Vagina (tissue), 2 donors: ENCODE measurements around the gene CERS5. TPM values are rescaled to one million over a fixed set of nuclear protein-coding genes. Genes with fewer than 3 reads are reported as not detected.

Source experiments
- DNase-seq, 2 donors: peaks; one replicate each; pipeline ENCODE4 v3.0.0-alpha.2; 2017; ENCODE audit errors: extremely low spot score in 2 of 2
- H3K27ac ChIP-seq: fragments of 200-600 bp; sonication (generic); one replicate; pipeline ENCODE4 v1.5.1; 2019
- H3K27me3 ChIP-seq: fragments of 200-600 bp; sonication (generic); one replicate; pipeline ENCODE4 v1.5.1; 2019
- H3K36me3 ChIP-seq, 2 donors: fragments of 200-600 bp; sonication (generic); one replicate each; pipeline ENCODE4 v1.5.1; 2017 to 2019
- H3K4me1 ChIP-seq: fragments of 200-600 bp; sonication (generic); one replicate; pipeline ENCODE4 v1.5.1; 2019
- H3K4me3 ChIP-seq, 2 donors: fragments of 200-600 bp; sonication (generic); 1 replicate in 1 of 2; 2 replicates in 1 of 2; pipeline ENCODE4 v1.5.1; 2016 to 2019
- H3K9me3 ChIP-seq: fragments of 200-600 bp; sonication (generic); one replicate; pipeline ENCODE4 v1.5.1; 2019
- POLR2A ChIP-seq, 2 donors: fragments of 450-650 bp; IDR thresholded peaks; one replicate each; pipeline ENCODE4 v1.6.1; 2017; ENCODE audit warnings: antibody characterized with exemption in 2 of 2, mild to moderate bottlenecking in 2 of 2, moderate library complexity in 2 of 2
- POLR2AphosphoS5 ChIP-seq, 2 donors: sonication (generic); formaldehyde crosslinking; IDR thresholded peaks; one replicate each; pipeline ENCODE4 v1.9.0; 2017; ENCODE audit warnings: antibody characterized with exemption in 2 of 2, mild to moderate bottlenecking in 2 of 2, low read depth in 1 of 2; ENCODE audit not compliant: insufficient read depth in 1 of 2
- intact Hi-C: fragments of 100-400 bp; cut with DNase I; formaldehyde crosslinking; loops from one replicate; pipeline ENCODE4 v1.15.1; 2023
- total RNA-seq: library from RNA; depleted of rRNA; stranded (reverse); fragments of >200 nt; gene quantifications from one replicate; pipeline ENCODE4 v1.2.3, GENCODE V29; 2016
- TF ChIP-seq, protein P1 (sequence below), 3 experiments: fragments of 450-650 bp in 2 of 3; fragments of 200-600 bp in 1 of 3; sonication (generic) in 1 of 3; IDR thresholded peaks; one replicate each; pipeline ENCODE4 v1.5.1; 2017 to 2019; ENCODE audit warnings: antibody characterized with exemption in 3 of 3, mild to moderate bottlenecking in 2 of 3, moderate library complexity in 2 of 3

Gene CERS5
- total RNA-seq, 1 donor from 2014 or later: 45.2 TPM

DNA sequence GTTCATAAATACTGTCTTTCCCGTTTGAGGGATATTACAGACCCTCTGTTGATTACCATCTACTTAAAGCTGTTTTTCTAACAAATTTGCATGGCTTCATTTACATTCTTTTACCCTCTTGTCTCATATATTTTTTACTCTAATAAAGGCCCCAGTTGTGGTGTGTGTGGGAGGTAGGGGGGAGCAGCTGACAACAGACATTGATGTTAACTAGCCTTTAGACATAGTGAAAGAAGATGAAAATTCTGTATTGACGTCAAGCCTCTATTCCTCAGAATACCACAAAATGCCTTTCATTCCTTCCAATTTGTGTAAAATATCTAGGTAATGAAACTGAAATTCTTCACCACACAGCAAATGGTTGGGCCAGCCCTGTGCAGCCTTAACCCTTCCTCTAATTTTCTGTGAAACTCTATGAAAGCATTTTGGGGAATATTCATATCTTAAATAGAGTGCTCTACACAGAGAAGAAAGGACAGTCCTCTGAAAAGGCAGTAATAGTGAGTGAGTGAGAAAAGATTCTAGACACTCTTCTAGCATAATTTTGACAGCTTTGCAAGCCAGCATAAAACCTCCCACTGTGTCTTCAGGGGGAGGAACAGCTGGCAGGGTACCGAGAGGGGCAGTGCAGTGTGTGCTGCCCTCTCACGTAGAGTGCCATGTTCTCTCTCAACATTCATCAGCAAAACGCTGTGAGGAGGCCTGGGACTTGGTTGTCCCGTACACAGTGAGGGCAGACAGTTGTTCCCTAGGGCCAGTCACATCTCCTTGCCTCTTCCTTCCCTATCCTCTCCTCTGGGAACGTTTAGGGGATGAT lies 20.1 kb upstream of the CERS5 start:
- TF ChIP-seq POLR2A (IDR thresholded peaks at IDR 0.05) (no peak), POLR2AphosphoS5 (IDR thresholded peaks at IDR 0.05; ENCODE audit: insufficient read depth in 1 of 2, low read depth in 1 of 2) (no peak)
- TF ChIP-seq, protein P1, sequence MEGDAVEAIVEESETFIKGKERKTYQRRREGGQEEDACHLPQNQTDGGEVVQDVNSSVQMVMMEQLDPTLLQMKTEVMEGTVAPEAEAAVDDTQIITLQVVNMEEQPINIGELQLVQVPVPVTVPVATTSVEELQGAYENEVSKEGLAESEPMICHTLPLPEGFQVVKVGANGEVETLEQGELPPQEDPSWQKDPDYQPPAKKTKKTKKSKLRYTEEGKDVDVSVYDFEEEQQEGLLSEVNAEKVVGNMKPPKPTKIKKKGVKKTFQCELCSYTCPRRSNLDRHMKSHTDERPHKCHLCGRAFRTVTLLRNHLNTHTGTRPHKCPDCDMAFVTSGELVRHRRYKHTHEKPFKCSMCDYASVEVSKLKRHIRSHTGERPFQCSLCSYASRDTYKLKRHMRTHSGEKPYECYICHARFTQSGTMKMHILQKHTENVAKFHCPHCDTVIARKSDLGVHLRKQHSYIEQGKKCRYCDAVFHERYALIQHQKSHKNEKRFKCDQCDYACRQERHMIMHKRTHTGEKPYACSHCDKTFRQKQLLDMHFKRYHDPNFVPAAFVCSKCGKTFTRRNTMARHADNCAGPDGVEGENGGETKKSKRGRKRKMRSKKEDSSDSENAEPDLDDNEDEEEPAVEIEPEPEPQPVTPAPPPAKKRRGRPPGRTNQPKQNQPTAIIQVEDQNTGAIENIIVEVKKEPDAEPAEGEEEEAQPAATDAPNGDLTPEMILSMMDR (IDR thresholded peaks at IDR 0.05): no peak
- intact Hi-C loops: no loop called here
- H3K4me1 ChIP-seq: peaks cover 66% of the 10 kb centered on the region
- peaks cover 0 to 12% of the 10 kb centered on the region in 2 donors for H3K36me3 ChIP-seq
- no peak for DNase-seq
- H3K27ac ChIP-seq: peak overlapping the region; percentile 15
- no peak overlapping the region for H3K4me3 ChIP-seq
- H3K27me3 ChIP-seq: no peaks in the 10 kb centered on the region
- H3K9me3 ChIP-seq: no peaks in the 10 kb centered on the region

DNA sequence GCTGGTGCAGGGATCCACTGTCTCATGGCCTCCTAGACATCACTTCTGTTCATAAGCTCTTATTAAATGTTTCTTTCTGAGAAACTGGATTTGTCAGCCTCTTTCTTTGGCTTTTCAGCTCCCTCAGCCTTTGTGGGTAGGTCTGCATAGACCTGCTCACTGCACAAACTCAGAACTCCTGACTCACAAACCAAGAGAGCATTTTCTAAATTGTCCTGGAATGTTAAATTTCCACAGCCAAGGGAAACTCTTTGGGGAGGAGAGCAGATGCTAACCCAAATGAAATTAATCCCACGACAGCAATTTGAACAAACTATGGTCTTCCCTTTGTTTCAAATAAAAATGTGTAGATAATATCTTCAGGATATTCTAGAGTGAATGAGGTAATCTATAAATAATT lies 19.5 kb upstream of the CERS5 start:
- no peaks in the 10 kb centered on the region for H3K9me3 ChIP-seq
- peaks cover 0 to 17% of the 10 kb centered on the region in 2 donors for H3K36me3 ChIP-seq
- H3K4me1 ChIP-seq: peaks cover 66% of the 10 kb centered on the region
- peak overlapping the region; percentile 15 for H3K27ac ChIP-seq
- H3K27me3 ChIP-seq: no peaks in the 10 kb centered on the region
- TF ChIP-seq, protein P1 (IDR thresholded peaks at IDR 0.05): no peak
- TF ChIP-seq POLR2AphosphoS5 (IDR thresholded peaks at IDR 0.05; ENCODE audit: insufficient read depth in 1 of 2, low read depth in 1 of 2): no peak
- no peak for TF ChIP-seq POLR2A (IDR thresholded peaks at IDR 0.05)
- DNase-seq: no peak
- H3K4me3 ChIP-seq: no peak overlapping the region
- intact Hi-C loops: no loop called here

DNA sequence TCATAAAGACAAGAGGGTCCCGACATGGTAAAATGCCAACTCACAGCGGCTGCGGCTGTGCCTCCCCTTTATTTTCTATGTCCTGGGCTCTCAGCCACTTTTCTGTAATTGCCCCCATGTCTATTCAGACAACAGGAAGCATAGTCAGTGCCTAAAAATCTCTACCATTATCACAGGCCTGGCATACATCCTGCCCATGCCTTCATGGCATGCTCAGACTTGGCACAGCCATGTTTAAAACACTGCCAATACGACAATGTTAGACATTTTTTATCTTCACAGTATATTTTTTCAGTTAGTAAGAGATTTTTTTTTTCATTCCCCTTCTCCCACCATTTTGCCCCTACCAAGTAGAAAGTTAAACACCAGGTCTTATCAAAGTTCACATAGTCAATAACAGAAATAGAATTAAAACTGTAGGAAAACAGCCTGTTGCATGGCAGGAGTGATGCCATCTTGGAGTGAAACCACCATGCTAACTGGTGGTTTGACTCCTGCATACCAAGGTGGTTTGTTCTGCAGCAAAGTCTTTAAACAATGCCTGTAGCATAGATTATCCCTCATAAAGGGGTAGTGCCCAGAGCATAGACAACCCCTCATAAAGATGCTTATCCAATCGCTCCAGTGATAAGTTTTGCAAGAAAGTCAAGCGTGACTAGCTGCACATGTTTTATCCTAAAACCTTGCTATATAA lies 18.9 kb upstream of the CERS5 start:
- H3K4me3 ChIP-seq: no peak overlapping the region
- H3K4me1 ChIP-seq: peaks cover 66% of the 10 kb centered on the region
- H3K27me3 ChIP-seq: no peaks in the 10 kb centered on the region
- H3K27ac ChIP-seq: peak overlapping the region; percentile 66
- H3K9me3 ChIP-seq: no peaks in the 10 kb centered on the region
- peak in 1 of 2 donors; percentile 29 for TF ChIP-seq POLR2AphosphoS5 (IDR thresholded peaks at IDR 0.05; ENCODE audit: insufficient read depth in 1 of 2, low read depth in 1 of 2)
- TF ChIP-seq, protein P1 (IDR thresholded peaks at IDR 0.05): no peak
- no peak for TF ChIP-seq POLR2A (IDR thresholded peaks at IDR 0.05)
- peaks cover 0 to 19% of the 10 kb centered on the region in 2 donors for H3K36me3 ChIP-seq
- intact Hi-C loops: no loop called here
- DNase-seq: no peak

DNA sequence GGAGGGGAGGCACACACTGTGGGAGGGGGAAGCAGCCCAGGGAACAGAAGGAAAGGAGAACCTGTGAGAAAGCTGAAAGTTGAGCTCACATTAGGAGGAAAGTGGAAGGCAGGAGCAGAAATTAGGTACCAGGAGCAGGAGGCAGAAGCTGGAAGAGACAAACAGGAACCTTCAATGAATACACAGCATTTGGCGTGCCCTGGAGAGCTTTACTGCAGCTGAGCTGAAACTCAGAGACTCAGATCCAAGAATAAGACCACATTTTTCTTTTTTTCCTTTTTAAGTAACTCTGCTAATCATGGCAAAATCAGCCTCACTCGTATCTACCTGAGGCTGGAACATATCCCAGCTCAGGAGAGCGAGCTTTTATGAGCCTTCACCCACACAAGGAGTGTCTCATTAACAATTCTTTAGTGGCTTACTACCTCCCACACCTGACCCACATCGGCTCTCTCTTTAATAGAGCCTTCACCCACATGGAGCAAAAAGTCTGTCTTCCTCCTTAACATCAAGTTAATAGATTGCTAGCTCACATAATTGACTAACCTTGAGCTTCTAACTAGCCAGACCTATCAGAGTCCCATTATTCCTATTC lies 18.2 kb upstream of the CERS5 start:
- no peak for DNase-seq
- Histone ChIP-seq H3K27me3 (no peaks in the 10 kb centered on the region), H3K27ac (peak overlapping the region; percentile 66), H3K4me1 (peaks cover 66% of the 10 kb centered on the region), H3K4me3 (no peak overlapping the region), H3K36me3 (peaks cover 0 to 20% of the 10 kb centered on the region in 2 donors), H3K9me3 (no peaks in the 10 kb centered on the region)
- intact Hi-C loops: no loop called here
- no peak for TF ChIP-seq POLR2A (IDR thresholded peaks at IDR 0.05)
- no peak for TF ChIP-seq POLR2AphosphoS5 (IDR thresholded peaks at IDR 0.05; ENCODE audit: insufficient read depth in 1 of 2, low read depth in 1 of 2)
- TF ChIP-seq, protein P1 (IDR thresholded peaks at IDR 0.05): no peak
